OCI-LY3 (cell line): ENCODE data around the gene ZNF683.

Experiments used
- EZH2phosphoT487 ChIP-seq: fragments of 200-600 bp; shearing (Covaris generic); IDR thresholded peaks from 2 replicates; pipeline ENCODE4 v1.6.1; 2018; ENCODE audit warnings: antibody characterized with exemption, mixed run types, low read depth
- TF ChIP-seq, protein P1 (sequence below): fragments of 200-600, 300-600 bp; sonication (generic); IDR thresholded peaks from 2 replicates; pipeline ENCODE4 v1.5.1; 2014; ENCODE audit warnings: antibody characterized with exemption, low read length, low read depth

DNA sequence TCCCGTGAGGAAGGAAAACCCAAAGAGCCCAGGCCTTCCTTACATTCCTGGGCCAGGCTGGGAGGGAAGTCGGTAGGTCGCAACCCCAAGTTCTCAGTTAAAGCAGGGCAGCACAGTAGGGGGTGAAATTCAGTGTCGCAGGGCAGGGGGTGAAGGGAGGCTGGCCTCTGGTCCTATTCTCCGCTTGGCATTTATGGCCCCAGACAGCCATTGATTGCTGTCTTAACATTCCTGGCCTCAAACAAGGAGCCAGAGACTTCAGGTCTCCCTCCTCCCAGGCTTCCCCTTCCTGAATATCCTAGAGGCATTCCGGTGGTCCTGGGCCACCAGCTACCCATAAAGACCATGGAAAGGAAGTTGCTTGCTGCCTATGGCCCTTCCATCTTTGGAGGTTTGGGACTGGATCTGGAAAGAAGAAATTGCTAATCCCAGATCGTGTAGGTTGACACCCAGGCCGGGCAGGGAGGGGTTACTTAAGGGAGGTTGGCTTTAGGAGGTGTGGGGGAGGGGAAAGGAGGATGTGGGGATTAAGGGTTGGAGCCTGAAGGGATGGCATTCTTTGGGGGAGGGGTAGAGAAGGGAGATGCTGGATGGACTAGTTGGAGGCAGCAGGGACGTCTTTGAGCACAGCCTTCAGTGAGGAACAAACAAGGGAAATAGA is 39.8 kb upstream of the ZNF683 start:
- TF ChIP-seq, protein P1, sequence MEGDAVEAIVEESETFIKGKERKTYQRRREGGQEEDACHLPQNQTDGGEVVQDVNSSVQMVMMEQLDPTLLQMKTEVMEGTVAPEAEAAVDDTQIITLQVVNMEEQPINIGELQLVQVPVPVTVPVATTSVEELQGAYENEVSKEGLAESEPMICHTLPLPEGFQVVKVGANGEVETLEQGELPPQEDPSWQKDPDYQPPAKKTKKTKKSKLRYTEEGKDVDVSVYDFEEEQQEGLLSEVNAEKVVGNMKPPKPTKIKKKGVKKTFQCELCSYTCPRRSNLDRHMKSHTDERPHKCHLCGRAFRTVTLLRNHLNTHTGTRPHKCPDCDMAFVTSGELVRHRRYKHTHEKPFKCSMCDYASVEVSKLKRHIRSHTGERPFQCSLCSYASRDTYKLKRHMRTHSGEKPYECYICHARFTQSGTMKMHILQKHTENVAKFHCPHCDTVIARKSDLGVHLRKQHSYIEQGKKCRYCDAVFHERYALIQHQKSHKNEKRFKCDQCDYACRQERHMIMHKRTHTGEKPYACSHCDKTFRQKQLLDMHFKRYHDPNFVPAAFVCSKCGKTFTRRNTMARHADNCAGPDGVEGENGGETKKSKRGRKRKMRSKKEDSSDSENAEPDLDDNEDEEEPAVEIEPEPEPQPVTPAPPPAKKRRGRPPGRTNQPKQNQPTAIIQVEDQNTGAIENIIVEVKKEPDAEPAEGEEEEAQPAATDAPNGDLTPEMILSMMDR, result no peak
- no peak for TF ChIP-seq EZH2phosphoT487
